ENCODE measurements around the gene CATSPERD. TPM values are rescaled to one million over a fixed set of nuclear protein-coding genes. Genes with fewer than 3 reads are reported as not detected.

Gene CATSPERD
- total RNA-seq, 2 experiments from 2014 or later: not detected

DNA sequence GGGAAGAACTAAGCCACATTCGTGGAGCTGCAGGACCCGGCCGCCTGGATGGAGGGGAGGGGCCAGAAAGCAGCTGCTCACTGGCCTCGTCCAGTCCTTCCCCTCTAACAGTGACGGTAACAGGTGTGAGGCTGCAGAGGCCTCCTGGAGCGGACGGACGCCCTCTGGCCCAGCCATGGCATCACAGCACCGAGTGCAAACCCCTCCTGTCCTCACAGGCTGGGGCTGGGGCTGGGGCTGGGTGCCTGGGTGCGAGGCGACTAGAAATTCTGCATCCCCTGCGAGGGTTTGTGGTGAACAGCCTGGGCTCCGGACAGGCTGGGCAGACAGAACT is 43.7 kb upstream of the CATSPERD start:
- TF ChIP-seq, protein P1, sequence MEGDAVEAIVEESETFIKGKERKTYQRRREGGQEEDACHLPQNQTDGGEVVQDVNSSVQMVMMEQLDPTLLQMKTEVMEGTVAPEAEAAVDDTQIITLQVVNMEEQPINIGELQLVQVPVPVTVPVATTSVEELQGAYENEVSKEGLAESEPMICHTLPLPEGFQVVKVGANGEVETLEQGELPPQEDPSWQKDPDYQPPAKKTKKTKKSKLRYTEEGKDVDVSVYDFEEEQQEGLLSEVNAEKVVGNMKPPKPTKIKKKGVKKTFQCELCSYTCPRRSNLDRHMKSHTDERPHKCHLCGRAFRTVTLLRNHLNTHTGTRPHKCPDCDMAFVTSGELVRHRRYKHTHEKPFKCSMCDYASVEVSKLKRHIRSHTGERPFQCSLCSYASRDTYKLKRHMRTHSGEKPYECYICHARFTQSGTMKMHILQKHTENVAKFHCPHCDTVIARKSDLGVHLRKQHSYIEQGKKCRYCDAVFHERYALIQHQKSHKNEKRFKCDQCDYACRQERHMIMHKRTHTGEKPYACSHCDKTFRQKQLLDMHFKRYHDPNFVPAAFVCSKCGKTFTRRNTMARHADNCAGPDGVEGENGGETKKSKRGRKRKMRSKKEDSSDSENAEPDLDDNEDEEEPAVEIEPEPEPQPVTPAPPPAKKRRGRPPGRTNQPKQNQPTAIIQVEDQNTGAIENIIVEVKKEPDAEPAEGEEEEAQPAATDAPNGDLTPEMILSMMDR (IDR thresholded peaks at IDR 0.05): no peak
- Mint-ChIP-seq H3K9me3 (no peaks in the 10 kb centered on the region), H3K4me1 (ENCODE audit: low read depth) (peaks cover 23% of the 10 kb centered on the region), H3K36me3 (ENCODE audit: low read depth) (peaks cover 10% of the 10 kb centered on the region), H3K27ac (no peak overlapping the region), H3K27me3 (no peaks in the 10 kb centered on the region), H3K4me3 (no peak overlapping the region)
- ATAC-seq (ENCODE audit: poor library complexity): no peak
- Histone ChIP-seq H3K9me3 (ENCODE audit: control insufficient read depth in 1 of 2, insufficient read depth in 1 of 2, low read length in 2 of 2) (no peaks in the 10 kb centered on the region), H3K27me3 (ENCODE audit: control insufficient read depth in 1 of 2, insufficient read depth in 2 of 2, low read length in 2 of 2) (no peaks in the 10 kb centered on the region), H3K27ac (ENCODE audit: low read depth in 1 of 2, low read length in 2 of 2) (no peak overlapping the region), H3K4me1 (ENCODE audit: insufficient read depth, low read length) (peaks cover 24% of the 10 kb centered on the region), H3K4me3 (ENCODE audit: low read length) (no peak overlapping the region), H3K36me3 (ENCODE audit: insufficient read depth, low read length) (peaks cover 3% of the 10 kb centered on the region)
- ChIA-PET POLR2A (interaction anchor here (1.4 to 2.5 kb wide), 2 partner anchors 13 to 54 kb away, joined by 6 to 12 read pairs; partner anchors contain the start of genes RPL36, SAFB and SAFB2), CTCF (interaction anchor here (1.4 kb wide), 1 partner anchor 10 kb away, joined by 3 read pairs; no protein-coding TSS in a partner anchor)
- DNase-seq: peak in 1 of 14 experiments; percentile 29
- intact Hi-C loops (cut with DNase I, micrococcal nuclease): no loop called here

- Histone ChIP-seq H3K4me1 (ENCODE audit: insufficient read depth, low read length) (peaks cover 24% of the 10 kb centered on the region), H3K9me3 (ENCODE audit: control insufficient read depth in 1 of 2, insufficient read depth in 1 of 2, low read length in 2 of 2) (no peaks in the 10 kb centered on the region), H3K27ac (ENCODE audit: low read depth in 1 of 2, low read length in 2 of 2) (no peak overlapping the region), H3K36me3 (ENCODE audit: insufficient read depth, low read length) (peaks cover 3% of the 10 kb centered on the region), H3K27me3 (ENCODE audit: control insufficient read depth in 1 of 2, insufficient read depth in 2 of 2, low read length in 2 of 2) (no peaks in the 10 kb centered on the region), H3K4me3 (ENCODE audit: low read length) (no peak overlapping the region)
- intact Hi-C loops (cut with DNase I, micrococcal nuclease): no loop called here
- H3K4me3 Mint-ChIP-seq: no peak overlapping the region
- no peaks in the 10 kb centered on the region for H3K27me3 Mint-ChIP-seq
- no peak overlapping the region for H3K27ac Mint-ChIP-seq
- peaks cover 27% of the 10 kb centered on the region for H3K4me1 Mint-ChIP-seq (ENCODE audit: low read depth)
- ChIA-PET CTCF (no interaction called here), POLR2A (interaction anchor here (1.4 to 2.5 kb wide), 2 partner anchors 13 to 54 kb away, joined by 6 to 12 read pairs; partner anchors contain the start of genes RPL36, SAFB and SAFB2)
- no peaks in the 10 kb centered on the region for H3K9me3 Mint-ChIP-seq
- TF ChIP-seq, protein P1 (IDR thresholded peaks at IDR 0.05): no peak
- DNase-seq (peak in 1 of 14 experiments; percentile 38), ATAC-seq (ENCODE audit: poor library complexity) (no peak)
- H3K36me3 Mint-ChIP-seq (ENCODE audit: low read depth): peaks cover 10% of the 10 kb centered on the region
These were observed 43.3 kb upstream of the CATSPERD start for GRCh38 chr19:5677136-5677535.

- peaks cover 30% of the 10 kb centered on the region for H3K4me1 Mint-ChIP-seq (ENCODE audit: low read depth)
- H3K27me3 Mint-ChIP-seq: no peaks in the 10 kb centered on the region
- Histone ChIP-seq H3K9me3 (ENCODE audit: control insufficient read depth in 1 of 2, insufficient read depth in 1 of 2, low read length in 2 of 2) (no peaks in the 10 kb centered on the region), H3K36me3 (ENCODE audit: insufficient read depth, low read length) (peaks cover 3% of the 10 kb centered on the region), H3K27ac (ENCODE audit: low read depth in 1 of 2, low read length in 2 of 2) (no peak overlapping the region), H3K4me3 (ENCODE audit: low read length) (no peak overlapping the region), H3K4me1 (ENCODE audit: insufficient read depth, low read length) (peaks cover 24% of the 10 kb centered on the region), H3K27me3 (ENCODE audit: control insufficient read depth in 1 of 2, insufficient read depth in 2 of 2, low read length in 2 of 2) (no peaks in the 10 kb centered on the region)
- TF ChIP-seq, protein P1 (IDR thresholded peaks at IDR 0.05): no peak
- no peak overlapping the region for H3K4me3 Mint-ChIP-seq
- ChIA-PET CTCF (no interaction called here), POLR2A (interaction anchor here (2.5 kb wide), 1 partner anchor 55 kb away, joined by 12 read pairs; the partner anchor contains the start of genes SAFB and SAFB2)
- no peaks in the 10 kb centered on the region for H3K9me3 Mint-ChIP-seq
- no peak overlapping the region for H3K27ac Mint-ChIP-seq
- H3K36me3 Mint-ChIP-seq (ENCODE audit: low read depth): peaks cover 10% of the 10 kb centered on the region
- intact Hi-C loops (cut with DNase I, micrococcal nuclease): no loop called here
- DNase-seq (peak in 1 of 14 experiments; percentile 35), ATAC-seq (ENCODE audit: poor library complexity) (no peak)
These were observed 42.9 kb upstream of the CATSPERD start for GRCh38 chr19:5677580-5677979.

All from CD4-positive, alpha-beta T cell (primary cell).